ENCODE data around the gene KCNK16. TPM values are rescaled to one million over a fixed set of nuclear protein-coding genes. Genes with fewer than 3 reads are reported as not detected.

KCNK16 gene
- polyA plus RNA-seq, 1 experiment: not detected

- ChIA-PET CTCF (interaction anchor here (1.2 to 1.5 kb wide), 3 partner anchors 27 to 149 kb away, joined by 3 to 4 read pairs (median 3); no protein-coding TSS in a partner anchor), POLR2A (no interaction called here)
- no peak for DNase-seq (ENCODE audit: low read depth)
- TF ChIP-seq, protein P1, sequence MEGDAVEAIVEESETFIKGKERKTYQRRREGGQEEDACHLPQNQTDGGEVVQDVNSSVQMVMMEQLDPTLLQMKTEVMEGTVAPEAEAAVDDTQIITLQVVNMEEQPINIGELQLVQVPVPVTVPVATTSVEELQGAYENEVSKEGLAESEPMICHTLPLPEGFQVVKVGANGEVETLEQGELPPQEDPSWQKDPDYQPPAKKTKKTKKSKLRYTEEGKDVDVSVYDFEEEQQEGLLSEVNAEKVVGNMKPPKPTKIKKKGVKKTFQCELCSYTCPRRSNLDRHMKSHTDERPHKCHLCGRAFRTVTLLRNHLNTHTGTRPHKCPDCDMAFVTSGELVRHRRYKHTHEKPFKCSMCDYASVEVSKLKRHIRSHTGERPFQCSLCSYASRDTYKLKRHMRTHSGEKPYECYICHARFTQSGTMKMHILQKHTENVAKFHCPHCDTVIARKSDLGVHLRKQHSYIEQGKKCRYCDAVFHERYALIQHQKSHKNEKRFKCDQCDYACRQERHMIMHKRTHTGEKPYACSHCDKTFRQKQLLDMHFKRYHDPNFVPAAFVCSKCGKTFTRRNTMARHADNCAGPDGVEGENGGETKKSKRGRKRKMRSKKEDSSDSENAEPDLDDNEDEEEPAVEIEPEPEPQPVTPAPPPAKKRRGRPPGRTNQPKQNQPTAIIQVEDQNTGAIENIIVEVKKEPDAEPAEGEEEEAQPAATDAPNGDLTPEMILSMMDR (IDR thresholded peaks at IDR 0.05; ENCODE audit: insufficient read depth, low read depth, low read length): no peak
- H3K27me3 ChIP-seq (ENCODE audit: control insufficient read depth, insufficient read depth, low read length): peaks cover 26% of the 10 kb centered on the region
- no peaks in the 10 kb centered on the region for H3K36me3 ChIP-seq (ENCODE audit: control insufficient read depth, insufficient read depth, low read length)
- H3K4me3 ChIP-seq (ENCODE audit: low read depth, low read length): no peak within 1 kb of the TSS
Measured at GRCh38 chr6:39314273-39314795, 8.2 kb downstream of the KCNK16 start, which contains the start of gene KCNK17. TSS of gene KCNK17 (minus strand) at chr6:39314419. CDS start at chr6:39314320, 99 bp downstream.

- TF ChIP-seq, protein P1 (IDR thresholded peaks at IDR 0.05; ENCODE audit: insufficient read depth, low read depth, low read length): no peak
- DNase-seq (ENCODE audit: low read depth): no peak
- Histone ChIP-seq H3K4me3 (ENCODE audit: low read depth, low read length) (no peak overlapping the region), H3K36me3 (ENCODE audit: control insufficient read depth, insufficient read depth, low read length) (no peaks in the 10 kb centered on the region), H3K27me3 (ENCODE audit: control insufficient read depth, insufficient read depth, low read length) (peaks cover 25% of the 10 kb centered on the region)
- CTCF ChIA-PET: interaction anchor here (1.2 to 1.5 kb wide), 3 partner anchors 28 to 147 kb away, joined by 3 read pairs; no protein-coding TSS in a partner anchor
- POLR2A ChIA-PET: no interaction called here
Measured at GRCh38 chr6:39313526-39314272, 8.8 kb downstream of the KCNK16 start.

DNA sequence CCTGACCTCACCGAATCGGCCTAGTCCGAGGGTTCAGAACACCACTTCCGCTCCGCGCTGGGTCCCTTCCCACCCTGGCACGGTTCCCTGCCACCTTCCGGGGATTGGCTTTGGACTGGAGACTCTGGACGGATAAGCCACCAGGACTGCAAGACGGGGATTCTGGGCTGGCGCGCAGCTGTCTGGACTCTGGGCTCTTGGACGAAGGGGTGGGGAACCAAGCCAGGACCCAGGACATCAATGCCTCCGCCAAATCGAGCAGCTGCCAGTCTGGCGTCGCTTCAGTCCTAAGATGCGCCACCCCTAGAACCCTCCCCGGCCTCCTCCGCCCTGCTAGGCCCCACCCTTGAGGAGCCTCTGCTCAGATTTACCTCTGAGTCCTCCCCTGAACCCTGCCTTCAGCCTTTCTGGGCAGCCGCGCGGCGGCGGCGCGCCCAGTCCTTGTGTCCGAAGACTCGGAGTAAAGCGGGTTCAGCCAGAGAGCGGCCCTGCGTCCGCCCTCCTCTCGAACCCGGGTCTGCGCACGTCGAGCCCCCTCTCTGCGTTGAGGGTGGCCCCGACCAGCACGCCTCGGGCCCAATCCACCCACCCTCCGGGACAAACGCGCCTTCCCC, 9.5 kb downstream of the KCNK16 start:
- DNase-seq (ENCODE audit: low read depth): no peak
- Histone ChIP-seq H3K4me3 (ENCODE audit: low read depth, low read length) (no peak overlapping the region), H3K27me3 (ENCODE audit: control insufficient read depth, insufficient read depth, low read length) (peaks cover 25% of the 10 kb centered on the region), H3K36me3 (ENCODE audit: control insufficient read depth, insufficient read depth, low read length) (no peaks in the 10 kb centered on the region)
- ChIA-PET POLR2A (no interaction called here), CTCF (interaction anchor here (1.3 to 4.2 kb wide), 3 partner anchors 9 to 441 kb away, joined by 3 to 41 read pairs (median 8); no protein-coding TSS in a partner anchor)
- TF ChIP-seq, protein P1 (IDR thresholded peaks at IDR 0.05; ENCODE audit: insufficient read depth, low read depth, low read length): no peak

GRCh38 chr6:39310542-39310941, 12.0 kb downstream of the KCNK16 start:
- Histone ChIP-seq H3K27me3 (ENCODE audit: control insufficient read depth, insufficient read depth, low read length) (peaks cover 23% of the 10 kb centered on the region), H3K36me3 (ENCODE audit: control insufficient read depth, insufficient read depth, low read length) (no peaks in the 10 kb centered on the region), H3K4me3 (ENCODE audit: low read depth, low read length) (no peak overlapping the region)
- CTCF ChIA-PET: interaction anchor here (0.6 to 4.2 kb wide), 18 partner anchors 8 to 851 kb away, joined by 3 to 55 read pairs (median 4); no protein-coding TSS in a partner anchor
- DNase-seq (ENCODE audit: low read depth): no peak
- TF ChIP-seq, protein P1 (IDR thresholded peaks at IDR 0.05; ENCODE audit: insufficient read depth, low read depth, low read length): no peak
- POLR2A ChIA-PET: no interaction called here

Measured in BJ (cell line).